HG02943 (cell line): ENCODE data around the gene SLC5A5.
A peak's percentile ranks its signal among the peaks of the same experiment; 100 is the strongest.

Experiments used
- ATAC-seq: cut with Tn5 transposase; IDR thresholded peaks from one replicate; pipeline ENCODE4 v1.9.1; 2021; ENCODE audit warnings: mild to moderate bottlenecking, low read depth, moderate library complexity; ENCODE audit not compliant: unreplicated experiment

SLC5A5 gene

DNA sequence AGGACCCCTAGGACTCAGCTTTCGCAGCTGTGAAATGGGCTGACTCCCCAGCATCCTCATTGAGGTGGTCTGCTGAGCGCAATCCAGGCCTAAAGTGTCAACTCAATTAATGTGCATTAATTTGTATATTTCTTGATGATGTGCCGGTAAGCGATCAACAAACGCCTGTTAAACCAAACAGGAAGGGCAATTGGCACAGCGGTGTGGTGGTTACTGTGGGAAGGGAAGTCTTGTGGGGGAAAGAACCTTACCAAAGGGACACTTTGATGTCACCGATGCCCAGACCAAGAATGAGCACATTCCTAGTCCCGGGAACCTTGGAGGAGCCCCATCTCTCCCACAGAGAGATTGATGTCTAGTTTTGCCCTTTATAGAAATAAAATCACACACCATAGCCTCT, 25.6 kb upstream of the SLC5A5 start:
- ATAC-seq, result no peak

DNA sequence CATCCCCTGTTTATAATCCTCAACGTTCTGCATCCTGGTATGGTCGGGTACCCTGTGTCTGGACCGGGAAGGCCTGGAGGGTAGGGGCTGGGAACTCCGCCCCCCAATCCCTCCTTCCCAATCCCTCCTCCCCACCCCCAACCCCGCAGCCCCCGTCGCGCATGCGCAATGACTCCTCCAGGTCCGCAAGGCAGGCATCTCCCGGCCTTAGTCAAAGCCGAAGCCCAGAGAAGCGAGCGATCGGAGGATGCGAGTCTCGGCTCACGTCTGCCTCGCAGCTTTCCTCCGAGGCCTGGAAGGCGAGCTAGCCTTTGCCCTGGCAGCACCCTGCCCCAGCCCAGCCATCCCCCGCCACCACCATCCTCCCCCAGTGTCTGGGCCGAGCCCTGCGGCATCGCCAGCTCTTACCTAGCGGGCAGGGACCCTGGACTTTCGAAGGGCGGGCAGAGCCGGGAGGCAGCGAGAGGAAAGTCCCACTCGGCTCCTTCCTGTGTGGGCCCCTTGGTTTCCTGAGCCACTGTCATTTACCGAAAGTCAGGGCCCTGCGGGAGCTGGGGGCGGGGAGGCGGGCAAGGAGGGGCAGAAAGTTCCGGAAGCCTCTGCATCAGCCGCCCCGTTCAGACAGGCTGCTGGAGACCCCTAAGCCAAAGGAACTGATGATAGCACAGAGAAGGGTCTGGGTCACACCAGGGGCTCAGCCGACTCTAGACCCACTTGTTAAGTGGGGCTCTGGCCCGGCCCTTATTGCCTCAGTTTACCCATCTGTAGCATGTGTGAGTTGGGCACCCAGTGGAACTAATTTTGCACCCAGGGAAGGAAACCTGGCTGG, 24.0 kb upstream of the SLC5A5 start, which contains the start of gene JAK3:
Gene JAK3 (minus strand): TSS at position 445 of the 829 bp plus-strand sequence. CDS start 3,565 bp downstream, outside the sequence.
- ATAC-seq, result no peak

DNA sequence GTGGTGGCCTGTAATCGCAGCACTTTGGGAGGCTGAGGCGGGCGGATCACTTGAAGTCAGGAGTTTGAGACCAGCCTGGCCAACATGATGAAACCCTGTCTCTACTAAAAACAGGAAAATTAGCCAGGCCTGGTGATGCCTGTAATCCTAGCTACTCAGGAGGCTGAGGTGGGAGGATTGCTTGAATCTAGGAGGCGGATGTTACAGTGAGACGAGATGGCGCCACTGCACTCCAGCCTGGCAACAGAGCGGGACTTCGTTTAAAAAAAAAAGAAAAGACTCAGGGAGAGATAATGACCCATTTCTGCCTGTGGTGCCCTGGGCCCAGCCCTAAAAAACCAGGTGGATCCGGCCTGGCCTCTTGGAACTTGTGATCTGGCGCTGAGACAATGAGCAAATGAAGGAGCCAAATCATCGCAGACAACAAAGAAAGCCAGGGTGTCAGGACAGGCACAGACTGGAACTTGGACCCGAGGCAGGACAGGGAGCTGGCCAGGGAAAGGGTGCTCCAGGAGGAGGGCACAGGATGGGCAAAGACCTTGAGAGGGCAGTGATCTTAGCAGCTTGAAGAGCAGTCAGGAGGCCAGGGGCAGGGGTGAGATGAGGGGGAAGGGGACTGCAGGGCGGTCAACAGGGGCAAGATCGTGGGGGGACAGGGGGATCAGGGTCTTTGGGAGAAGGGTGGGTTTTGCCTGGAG, 23.0 kb upstream of the SLC5A5 start:
- ATAC-seq, result no peak

DNA sequence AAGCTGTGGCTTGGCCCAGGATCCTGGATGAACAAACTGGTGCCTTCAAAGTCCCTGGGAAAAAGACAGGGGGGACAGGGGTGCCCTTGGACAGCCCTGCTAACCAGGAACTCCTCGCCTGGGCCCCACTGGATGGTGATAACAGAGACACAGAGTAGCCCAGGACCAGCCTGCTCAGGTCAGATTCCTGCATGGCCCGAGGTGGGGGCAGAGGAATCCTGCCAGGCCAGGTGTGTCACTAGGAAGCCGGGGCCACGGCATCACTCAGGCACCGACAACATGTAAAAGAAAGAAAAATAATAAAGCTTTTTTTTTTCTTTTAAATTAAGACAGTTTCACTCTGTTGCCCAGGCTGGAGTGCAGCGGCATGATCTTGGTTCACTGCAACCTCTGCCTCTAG, 17.7 kb upstream of the SLC5A5 start:
- ATAC-seq, result no peak

DNA sequence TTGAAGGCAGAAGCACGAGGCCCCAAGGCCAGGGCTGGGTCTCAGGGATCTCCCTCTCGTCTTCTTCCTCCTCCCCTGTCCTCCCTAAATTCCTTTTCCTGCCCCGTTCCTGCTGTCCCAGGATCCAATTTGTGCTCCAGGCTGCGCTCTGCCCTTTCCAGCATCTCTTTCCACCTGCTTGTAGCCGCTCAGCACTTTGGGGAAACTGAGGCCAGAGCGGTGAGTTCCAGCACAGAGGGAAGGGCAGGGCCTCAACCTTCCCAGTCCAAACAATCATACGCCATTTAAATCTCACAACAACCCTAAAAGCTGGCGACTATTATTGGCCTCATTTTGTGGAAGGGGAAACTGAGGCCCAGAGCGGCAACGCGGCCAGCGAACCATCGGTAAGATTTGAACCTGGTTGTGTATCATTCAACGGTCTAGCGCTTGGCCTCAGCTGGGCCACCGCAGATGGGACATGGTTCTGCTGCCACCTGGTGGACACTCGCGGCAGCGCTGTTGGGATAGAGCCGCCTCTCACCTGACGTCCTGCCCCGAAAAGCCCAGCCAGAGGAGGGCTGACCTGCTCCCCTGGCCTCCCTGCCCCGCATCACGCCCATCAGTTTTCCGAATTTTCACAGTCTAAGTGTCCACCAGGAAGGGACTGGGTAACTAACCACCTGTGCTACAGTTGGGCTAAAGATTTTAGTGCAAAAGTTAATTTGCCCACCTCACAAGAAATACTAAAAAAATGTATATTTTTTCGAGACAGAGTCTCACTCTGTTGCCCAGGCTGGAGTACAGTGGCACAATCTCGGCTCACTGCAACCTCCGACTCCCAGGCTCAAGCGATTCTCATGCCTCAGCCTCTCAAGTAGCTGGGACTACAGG, 16.2 kb upstream of the SLC5A5 start:
- no peak for ATAC-seq

DNA sequence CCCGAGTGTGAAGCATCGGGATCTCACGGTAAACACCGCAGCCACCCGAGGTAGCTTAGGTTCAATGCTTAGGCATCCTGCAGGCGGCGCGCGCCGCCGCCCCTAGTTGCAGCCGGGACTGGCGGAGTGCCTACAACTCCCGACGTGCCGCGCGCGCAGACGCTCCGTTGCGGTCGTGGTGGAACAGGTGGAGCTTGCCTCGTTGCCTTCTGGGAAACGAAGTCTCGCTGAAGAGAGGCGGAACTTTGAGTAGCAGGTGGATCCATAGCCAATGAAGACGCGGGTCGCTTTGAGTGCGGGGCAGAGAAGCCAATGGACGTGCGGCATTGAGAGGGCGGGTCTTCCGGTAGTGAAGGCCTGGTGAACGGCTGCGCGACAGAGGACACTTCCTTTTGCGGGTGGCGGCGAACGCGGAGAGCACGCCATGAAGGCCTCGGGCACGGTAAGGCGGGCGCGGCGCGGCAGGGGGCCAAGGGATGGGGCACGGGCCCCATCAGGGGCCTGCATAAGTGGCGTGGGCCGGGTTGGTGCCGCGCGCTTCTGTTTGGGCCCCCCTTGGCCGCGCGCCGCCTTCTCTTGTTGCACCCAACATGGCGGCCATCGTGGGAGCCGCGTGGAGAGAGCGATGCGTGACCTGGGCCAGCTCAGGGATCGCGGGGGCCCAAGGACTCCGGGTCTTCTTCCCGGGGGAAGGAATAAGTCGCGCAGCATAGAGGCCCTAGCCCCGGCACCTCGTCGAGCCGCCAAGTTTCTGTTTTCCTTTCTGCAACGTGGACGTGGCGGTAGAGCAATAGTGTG, 12.0 kb upstream of the SLC5A5 start, which contains the start of gene RPL18A:
Gene RPL18A (plus strand): TSS at position 378 of the 798 bp plus-strand sequence. CDS start 47 bp downstream, at position 425.
- ATAC-seq, result peak; percentile 86

DNA sequence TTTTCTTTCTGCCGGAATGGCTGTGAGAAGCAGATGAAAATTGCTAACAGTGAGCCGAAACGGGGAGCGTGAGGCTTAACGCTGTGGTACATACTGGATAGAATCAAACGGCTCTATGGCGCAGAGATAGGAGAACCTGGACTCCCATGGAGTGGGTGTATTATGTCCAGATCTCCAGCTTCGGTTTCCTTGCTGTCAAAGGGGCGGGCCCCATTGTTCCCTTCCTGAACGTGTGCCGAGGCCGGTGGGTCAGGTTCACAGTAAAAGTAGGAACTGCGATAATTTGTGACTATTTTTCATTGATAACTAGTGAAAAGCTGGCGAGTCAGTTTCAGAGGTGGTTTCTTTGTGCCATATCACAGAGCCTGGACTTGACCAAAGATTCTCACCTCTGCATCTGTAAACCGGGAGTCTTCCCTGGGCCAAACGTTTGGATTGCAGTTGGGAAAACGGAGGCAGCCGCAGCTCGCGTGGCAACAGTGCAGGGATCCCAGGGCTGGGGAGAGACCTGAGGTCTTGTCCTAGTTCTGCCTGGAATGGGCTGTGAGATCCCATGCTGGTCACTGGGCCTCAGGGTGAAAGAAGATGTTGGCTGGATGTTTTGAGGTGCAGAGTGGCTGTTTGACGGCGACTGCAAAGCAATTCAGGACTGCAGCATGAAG, 11.3 kb upstream of the SLC5A5 start:
- ATAC-seq, result no peak

DNA sequence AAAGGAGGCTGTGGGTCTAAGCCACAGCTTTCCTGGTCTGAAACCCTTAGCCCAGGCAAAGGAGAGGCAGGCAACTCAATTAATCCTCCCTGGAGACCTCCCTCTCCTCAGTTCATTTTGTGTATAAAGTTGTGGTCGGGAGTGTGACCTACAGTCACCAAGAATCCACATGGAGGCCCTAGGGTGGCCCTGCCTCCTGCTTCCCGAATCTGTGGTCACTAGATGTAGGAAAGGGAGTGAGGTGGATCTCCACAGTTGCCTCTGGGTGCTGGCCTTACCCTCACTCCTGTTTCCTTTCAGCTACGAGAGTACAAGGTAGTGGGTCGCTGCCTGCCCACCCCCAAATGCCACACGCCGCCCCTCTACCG, 10.8 kb upstream of the SLC5A5 start:
- ATAC-seq, result no peak

DNA sequence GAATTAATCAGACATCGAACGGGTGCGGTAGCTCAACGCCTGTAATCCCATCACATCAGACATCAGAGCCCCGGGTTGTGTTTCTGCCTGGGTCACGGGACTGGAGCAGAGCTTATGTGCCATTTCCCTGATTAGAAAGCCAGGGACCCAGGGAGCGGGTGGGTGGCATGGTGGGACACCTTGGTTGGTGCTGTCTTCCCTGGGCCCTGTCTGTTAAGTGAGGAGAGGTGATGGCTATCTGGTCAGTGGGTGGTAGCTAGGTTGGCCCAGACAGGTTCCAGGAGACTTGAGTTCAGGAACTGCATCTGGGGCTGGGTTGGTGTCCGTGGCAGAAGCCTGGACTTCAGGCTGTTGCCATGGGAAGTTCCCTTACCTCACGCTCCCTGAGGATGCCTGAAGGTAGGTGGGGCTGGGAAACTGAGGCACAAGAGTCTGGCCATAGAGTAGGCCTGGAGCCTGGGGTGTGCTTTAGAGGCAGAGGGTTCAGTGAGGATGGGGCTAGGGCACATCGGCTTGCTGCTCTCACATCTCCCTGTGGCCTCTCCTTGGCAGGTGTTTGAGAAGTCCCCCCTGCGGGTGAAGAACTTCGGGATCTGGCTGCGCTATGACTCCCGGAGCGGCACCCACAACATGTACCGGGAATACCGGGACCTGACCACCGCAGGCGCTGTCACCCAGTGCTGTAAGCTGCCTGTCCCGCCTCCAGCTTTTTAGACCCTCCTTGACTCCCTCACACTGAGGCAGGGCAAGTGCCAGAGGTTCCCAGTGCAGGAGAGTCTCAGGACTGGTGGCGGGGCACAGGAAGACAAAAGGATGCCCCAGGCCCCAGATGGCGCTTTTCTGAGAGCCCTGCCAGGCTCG, 10.0 kb upstream of the SLC5A5 start:
- no peak for ATAC-seq

DNA sequence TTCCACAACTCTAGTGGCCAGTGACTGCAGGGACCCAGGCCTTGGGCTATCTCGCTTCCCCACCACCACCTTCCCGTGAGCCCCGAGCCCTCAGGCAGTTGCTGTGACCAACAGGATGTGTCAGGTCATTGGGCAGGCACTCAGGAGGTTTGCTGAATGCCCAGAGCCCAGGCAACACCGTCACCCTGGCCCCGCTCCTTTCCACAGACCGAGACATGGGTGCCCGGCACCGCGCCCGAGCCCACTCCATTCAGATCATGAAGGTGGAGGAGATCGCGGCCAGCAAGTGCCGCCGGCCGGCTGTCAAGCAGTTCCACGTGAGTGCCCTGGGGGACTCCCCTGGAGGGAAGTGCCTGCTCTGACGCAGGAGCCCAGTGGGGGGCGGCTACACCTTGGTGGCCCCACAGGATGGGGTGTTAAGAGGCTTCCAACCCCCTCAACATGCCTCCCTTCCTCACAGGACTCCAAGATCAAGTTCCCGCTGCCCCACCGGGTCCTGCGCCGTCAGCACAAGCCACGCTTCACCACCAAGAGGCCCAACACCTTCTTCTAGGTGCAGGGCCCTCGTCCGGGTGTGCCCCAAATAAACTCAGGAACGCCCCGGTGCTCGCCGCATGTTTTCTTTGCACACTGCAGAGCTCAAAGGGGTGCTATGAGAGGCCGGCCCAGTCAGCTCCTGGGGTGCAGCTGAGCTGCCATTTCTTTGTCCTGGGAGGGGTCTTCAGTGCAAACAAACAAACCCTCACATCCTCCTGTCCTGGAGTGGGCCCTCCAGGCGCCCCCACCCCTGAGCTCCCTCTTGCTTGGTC, 8.8 kb upstream of the SLC5A5 start:
- ATAC-seq, result no peak

DNA sequence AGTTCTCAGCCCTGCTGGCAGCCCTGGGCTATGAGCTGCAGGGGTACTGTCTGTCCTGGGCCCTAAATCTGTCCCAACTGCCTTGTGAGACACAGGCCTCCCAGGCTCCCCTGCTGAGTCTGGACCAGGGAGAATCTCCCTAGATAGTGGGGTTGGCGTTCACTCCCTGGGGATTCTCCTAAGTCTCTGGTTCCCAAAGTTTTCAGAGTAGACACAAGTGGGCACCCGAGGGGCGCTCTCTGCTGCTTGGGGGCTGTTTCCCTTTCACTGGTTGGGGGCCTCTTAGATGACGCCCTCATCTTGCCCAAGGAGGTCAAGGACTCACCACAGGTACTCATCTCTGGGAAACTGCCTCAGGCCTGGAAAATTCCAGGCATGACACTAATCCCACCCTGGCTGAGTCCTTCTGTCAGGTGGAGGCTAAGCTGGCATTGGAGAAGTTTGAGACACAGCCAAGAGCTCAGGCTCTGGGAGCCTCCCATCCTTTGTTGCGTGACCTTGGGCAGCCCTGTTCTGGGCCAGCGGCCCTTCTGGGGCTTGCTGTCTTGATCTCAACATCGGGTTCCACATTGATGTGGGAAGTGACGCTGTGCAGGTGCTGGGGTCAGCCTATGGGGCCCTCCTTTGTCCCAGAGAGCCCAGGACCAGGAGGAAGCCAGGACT, 8.1 kb upstream of the SLC5A5 start:
- no peak for ATAC-seq

DNA sequence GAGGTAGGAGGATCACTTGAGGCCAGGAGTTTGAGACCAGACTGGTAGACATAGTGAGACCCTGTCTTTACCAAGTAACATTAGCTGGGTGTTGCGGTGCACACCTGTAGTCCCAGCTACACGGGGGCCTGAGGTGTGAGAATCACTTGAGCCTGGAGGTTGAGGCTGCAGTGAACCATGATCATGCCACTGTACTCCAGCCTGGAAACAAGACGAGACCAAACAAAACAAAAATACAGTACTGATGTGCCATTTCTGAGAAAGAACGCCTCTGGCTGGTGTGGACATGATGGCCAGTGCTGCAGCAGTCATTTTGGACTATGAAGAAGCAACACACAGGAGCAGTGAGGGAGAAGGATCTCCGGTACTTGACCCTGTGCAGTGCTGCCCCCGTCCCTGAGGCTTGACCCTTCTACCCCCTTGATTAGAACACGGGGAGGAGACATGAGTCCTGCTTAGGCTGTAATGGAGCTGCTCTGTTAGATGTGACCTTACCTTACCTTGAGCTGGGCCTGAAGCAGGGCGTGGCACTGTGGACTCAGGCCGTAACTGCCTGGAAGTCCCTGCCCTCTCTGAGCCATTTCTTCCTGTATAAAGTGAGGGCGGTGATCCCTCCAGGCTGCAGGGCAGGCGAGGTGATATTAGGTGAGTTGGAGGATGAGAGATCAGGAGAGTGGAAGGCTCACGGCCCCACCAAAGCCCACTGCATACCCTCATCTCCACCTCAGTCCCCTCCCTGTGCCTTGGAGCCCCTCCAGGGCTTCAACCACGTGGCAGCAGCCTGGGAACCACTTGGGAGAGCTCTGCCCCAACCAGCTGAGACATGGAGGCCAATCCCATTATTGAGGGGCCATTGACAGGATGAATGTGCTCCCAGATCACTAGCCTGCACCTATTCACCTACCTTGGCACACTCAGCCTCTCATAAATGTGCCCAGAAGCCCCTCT, 6.1 kb upstream of the SLC5A5 start:
- no peak for ATAC-seq

DNA sequence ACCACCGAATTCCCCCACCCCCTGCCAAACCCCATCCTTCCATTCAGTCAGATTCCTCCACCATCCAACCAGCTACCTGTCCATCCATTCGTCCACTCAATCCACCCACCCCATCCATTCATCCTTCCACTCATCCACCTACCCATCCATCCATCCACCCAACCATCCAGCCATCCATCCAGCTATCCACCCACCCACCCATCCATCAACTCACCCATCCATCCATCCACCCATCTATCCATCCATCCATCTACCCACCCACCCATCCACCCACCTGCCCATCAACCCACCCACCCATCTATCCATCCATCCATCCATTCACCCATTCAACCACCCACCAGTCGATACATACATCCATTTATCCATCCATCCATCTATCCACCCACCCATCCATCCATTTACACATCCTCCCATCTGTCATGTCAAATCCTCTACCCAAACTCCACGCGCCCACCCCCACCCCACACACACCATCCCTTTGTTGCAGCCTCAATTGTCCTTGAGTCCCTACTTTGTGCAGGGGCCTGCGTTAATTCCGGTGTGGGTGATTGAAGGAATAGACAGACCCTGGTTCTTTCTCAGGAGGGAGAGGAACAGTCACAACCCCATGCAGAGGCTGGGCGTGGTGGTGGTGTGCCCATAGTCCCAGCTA, 5.3 kb upstream of the SLC5A5 start:
- no peak for ATAC-seq

DNA sequence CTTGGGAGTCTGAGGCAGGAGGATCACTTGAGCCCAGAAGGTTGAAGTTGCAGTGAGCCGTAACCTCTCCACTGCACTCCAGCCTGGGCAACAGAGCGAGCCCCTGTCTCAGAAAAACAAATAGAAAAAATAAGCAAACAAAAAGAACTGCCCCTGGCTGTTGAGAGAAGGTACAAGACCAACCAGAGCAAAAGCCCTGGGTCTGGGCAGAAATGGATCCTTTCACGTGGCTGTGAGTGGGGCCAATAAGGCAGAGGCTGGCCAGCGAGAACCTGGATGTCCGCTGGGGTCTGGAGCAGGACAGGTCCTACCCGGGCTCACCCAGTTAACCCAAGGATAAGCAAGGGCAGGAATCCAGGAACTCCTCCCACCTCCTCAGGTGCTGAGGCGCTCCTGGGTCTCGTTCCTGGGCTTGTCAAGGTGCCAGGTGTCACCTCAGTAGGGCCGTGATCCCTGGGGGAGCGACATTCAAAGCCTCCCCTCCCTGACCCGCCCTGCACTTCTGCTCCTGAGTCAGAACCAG, 4.7 kb upstream of the SLC5A5 start:
- no peak for ATAC-seq

DNA sequence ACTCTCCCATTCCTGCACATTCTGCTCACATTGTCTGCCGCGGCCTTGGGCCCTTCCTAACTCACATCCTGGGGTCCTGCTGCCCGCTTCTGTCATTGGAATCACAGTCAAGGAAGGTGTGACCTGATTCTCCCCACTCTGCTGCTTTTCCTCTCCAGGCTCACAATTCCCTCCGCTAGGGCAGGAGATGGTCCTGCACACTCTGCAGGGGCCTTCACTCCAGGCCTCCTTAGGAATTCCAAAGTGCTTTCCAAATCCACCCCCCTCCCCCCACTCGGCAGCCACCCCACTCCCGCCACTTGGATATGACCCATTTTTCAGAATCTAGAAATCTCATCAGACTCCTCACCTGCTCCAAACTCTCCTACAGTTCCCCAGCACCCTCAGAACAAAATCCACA, 3.1 kb upstream of the SLC5A5 start:
- no peak for ATAC-seq
